ENCODE data around the gene MSI2. TPM values are rescaled to one million over a fixed set of nuclear protein-coding genes. Genes with fewer than 3 reads are reported as not detected.

MSI2 gene
- total and polyA plus RNA-seq, 2 donors (not counting 3 experiments of a cell fraction or from before 2014, with no cell fraction given): 20.9 to 59.3 TPM

DNA sequence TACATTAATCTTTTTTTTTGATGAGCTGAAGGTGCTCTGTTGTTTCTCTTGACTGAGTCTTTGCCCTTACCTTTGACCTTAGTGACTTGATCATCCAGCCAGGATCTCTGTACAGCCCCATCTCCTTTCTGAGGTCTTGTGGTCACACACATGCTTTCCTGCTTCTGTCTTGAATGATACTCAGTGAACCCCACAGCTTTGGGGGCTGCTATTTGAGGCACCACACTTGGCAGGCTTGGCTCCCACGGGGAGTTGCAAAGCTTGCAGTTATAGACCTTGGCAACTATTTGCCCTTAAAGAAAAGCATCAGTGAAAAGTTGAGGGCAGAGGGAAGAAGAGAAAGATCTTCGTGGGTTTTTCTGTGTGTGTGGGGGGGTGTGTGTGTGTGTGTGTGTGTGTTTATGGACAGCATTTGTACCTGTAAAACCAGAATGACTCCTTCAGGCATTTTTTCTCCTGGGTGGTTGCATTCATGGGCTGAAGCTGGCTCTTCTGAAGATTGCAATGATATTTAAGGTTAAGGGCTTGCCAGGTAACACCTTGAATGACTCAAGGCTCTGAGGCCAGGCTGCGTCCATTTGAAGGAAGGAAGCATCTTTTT, 101.6 kb downstream of the MSI2 start:
- CTCF ChIA-PET: interaction anchor here (1.0 to 1.6 kb wide), 7 partner anchors 11 to 115 kb away, joined by 3 to 8 read pairs (median 3); no protein-coding TSS in a partner anchor
- Histone ChIP-seq H3K9me1 (replicated peaks; ENCODE audit: control insufficient read depth, extremely low read depth, insufficient read depth, low read length) (no peaks in the 10 kb centered on the region), H3K4me2 (ENCODE audit: insufficient read depth, low read length) (no peak overlapping the region), H3K9me3 (replicated peaks; ENCODE audit: control insufficient read depth, insufficient read depth, low read length) (no peaks in the 10 kb centered on the region), H4K20me1 (replicated peaks; ENCODE audit: control insufficient read depth, extremely low read depth, insufficient read depth, low read length) (no peaks in the 10 kb centered on the region), H3K4me3 (replicated peaks in 1 of 3; ENCODE audit: insufficient read depth in 1 of 3, low read depth in 1 of 3, low read length in 3 of 3) (no peak overlapping the region), H2AFZ (ENCODE audit: low read depth, low read length) (no peak overlapping the region), H3K4me1 (ENCODE audit: control insufficient read depth, extremely low read depth, insufficient read depth, low read length) (peaks cover 5% of the 10 kb centered on the region), H3K36me3 (ENCODE audit: control insufficient read depth in 2 of 2, extremely low read depth in 1 of 2, insufficient read depth in 2 of 2, low read length in 2 of 2) (no peaks in the 10 kb centered on the region), H3K27me3 (ENCODE audit: control insufficient read depth in 2 of 2, insufficient read depth in 2 of 2, low read length in 2 of 2) (no peaks in the 10 kb centered on the region), H3K9ac (replicated peaks; ENCODE audit: extremely low read depth, insufficient read depth, low read length) (no peak overlapping the region), H3K79me2 (ENCODE audit: control insufficient read depth, insufficient read depth, low read length) (no peaks in the 10 kb centered on the region), H3K27ac (ENCODE audit: insufficient read depth, low read depth, low read length) (no peak overlapping the region)
- POLR2A ChIA-PET: no interaction called here
- no TSS peak for BruUV-seq (replicated peaks)
- FAIRE-seq: no peak
- no peak for DNase-seq (ENCODE audit: low read depth, low spot score)
- no peak for TF ChIP-seq JUN (IDR thresholded peaks at IDR 0.05; ENCODE audit: borderline replicate concordance, insufficient read depth, insufficient read length, low read depth)
- no peak for TF ChIP-seq POLR2AphosphoS5 (IDR thresholded peaks at IDR 0.05; ENCODE audit: insufficient read depth, low read depth, low read length)
- TF ChIP-seq MYC (IDR thresholded peaks at IDR 0.05; ENCODE audit: low read depth, low read length): no peak
- TF ChIP-seq POLR2A (IDR thresholded peaks at IDR 0.05; ENCODE audit: low read depth, low read length): no peak
- no peak for TF ChIP-seq EZH2 (IDR thresholded peaks at IDR 0.05; ENCODE audit: borderline replicate concordance, low read depth, low read length, severe bottlenecking)
- TF ChIP-seq FOS (IDR thresholded peaks at IDR 0.05; ENCODE audit: borderline replicate concordance, insufficient read depth, low read length): no peak
- no peak for TF ChIP-seq GATA2 (IDR thresholded peaks at IDR 0.05; ENCODE audit: insufficient read depth, insufficient read length, low read depth, low read length)
- TF ChIP-seq, protein P1, sequence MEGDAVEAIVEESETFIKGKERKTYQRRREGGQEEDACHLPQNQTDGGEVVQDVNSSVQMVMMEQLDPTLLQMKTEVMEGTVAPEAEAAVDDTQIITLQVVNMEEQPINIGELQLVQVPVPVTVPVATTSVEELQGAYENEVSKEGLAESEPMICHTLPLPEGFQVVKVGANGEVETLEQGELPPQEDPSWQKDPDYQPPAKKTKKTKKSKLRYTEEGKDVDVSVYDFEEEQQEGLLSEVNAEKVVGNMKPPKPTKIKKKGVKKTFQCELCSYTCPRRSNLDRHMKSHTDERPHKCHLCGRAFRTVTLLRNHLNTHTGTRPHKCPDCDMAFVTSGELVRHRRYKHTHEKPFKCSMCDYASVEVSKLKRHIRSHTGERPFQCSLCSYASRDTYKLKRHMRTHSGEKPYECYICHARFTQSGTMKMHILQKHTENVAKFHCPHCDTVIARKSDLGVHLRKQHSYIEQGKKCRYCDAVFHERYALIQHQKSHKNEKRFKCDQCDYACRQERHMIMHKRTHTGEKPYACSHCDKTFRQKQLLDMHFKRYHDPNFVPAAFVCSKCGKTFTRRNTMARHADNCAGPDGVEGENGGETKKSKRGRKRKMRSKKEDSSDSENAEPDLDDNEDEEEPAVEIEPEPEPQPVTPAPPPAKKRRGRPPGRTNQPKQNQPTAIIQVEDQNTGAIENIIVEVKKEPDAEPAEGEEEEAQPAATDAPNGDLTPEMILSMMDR (IDR thresholded peaks at IDR 0.05; ENCODE audit: extremely low read depth in 1 of 2, insufficient read depth in 1 of 2, low read depth in 1 of 2, low read length in 2 of 2): no peak
- TF ChIP-seq MAX (IDR thresholded peaks at IDR 0.05; ENCODE audit: insufficient read depth, insufficient read length): no peak
- dilution Hi-C loops (cut with MboI; ENCODE audit: extremely low pct_ligation_motif_present, low sequenced_read_pairs): no loop called here
- intact Hi-C loops (cut with micrococcal nuclease): loop anchor here (5.0 kb wide), 2 partner anchors 101 to 154 kb away; partner anchors contain the start of gene MSI2

Data from endothelial cell of umbilical vein (primary cell).